ENCODE results near the gene KAZN. TPM values are rescaled to one million over a fixed set of nuclear protein-coding genes. Genes with fewer than 3 reads are reported as not detected.

KAZN gene
- polyA plus RNA-seq, 1 donor from 2014 or later = 20.6 TPM

GRCh38 chr1:15107911-15108310 lies 509.4 kb downstream of the KAZN start:
- no peak overlapping the region for H2AFZ ChIP-seq (ENCODE audit: low read depth, low read length)
- H3K9ac ChIP-seq (ENCODE audit: low read length) = no peak overlapping the region
- no peaks in the 10 kb centered on the region for H3K27me3 ChIP-seq (ENCODE audit: insufficient read depth, low read depth, low read length)
- H3K4me3 ChIP-seq (ENCODE audit: low read length) = no peak overlapping the region
- H3K36me3 ChIP-seq (ENCODE audit: insufficient read depth, low read length) = peaks cover 5% of the 10 kb centered on the region
- no peaks in the 10 kb centered on the region for H4K20me1 ChIP-seq (ENCODE audit: insufficient read depth)
- H3K9me3 ChIP-seq (ENCODE audit: low read length) = peaks cover 2% of the 10 kb centered on the region
- H3F3A ChIP-seq (ENCODE audit: insufficient read depth, low read length, poor library complexity, severe bottlenecking) = no peaks in the 10 kb centered on the region
- H3K27ac ChIP-seq (ENCODE audit: low read length) = no peak overlapping the region
- H3K79me2 ChIP-seq (replicated peaks; ENCODE audit: insufficient read depth, low read length) = no peaks in the 10 kb centered on the region
- TF ChIP-seq CTCF (IDR thresholded peaks at IDR 0.05; ENCODE audit: poor library complexity, severe bottlenecking) (no peak), EZH2 (IDR thresholded peaks at IDR 0.05; ENCODE audit: borderline replicate concordance, insufficient read depth, low read length, poor library complexity, severe bottlenecking) (no peak), SMC3 (conservative IDR thresholded peaks at IDR 0.05; ENCODE audit: poor library complexity) (no peak), MXI1 (conservative IDR thresholded peaks at IDR 0.05; ENCODE audit: poor library complexity, severe bottlenecking) (no peak), RAD21 (conservative IDR thresholded peaks at IDR 0.05) (no peak), EP300 (conservative IDR thresholded peaks at IDR 0.05; ENCODE audit: poor library complexity, severe bottlenecking) (no peak), TAF1 (IDR thresholded peaks at IDR 0.05; ENCODE audit: low read depth) (no peak), REST (IDR thresholded peaks at IDR 0.05; ENCODE audit: borderline replicate concordance) (no peak), POLR2AphosphoS5 (IDR thresholded peaks at IDR 0.05) (no peak)
- no peak overlapping the region for H3K4me2 ChIP-seq (ENCODE audit: low read length)
- H3K9me2 ChIP-seq (ENCODE audit: insufficient read depth, low read length) = no peaks in the 10 kb centered on the region

GRCh38 chr1:15110128-15110866 lies 511.8 kb downstream of the KAZN start:
- H3F3A ChIP-seq (ENCODE audit: insufficient read depth, low read length, poor library complexity, severe bottlenecking) = no peaks in the 10 kb centered on the region
- no peak overlapping the region for H3K4me2 ChIP-seq (ENCODE audit: low read length)
- no peaks in the 10 kb centered on the region for H3K79me2 ChIP-seq (replicated peaks; ENCODE audit: insufficient read depth, low read length)
- H2AFZ ChIP-seq (ENCODE audit: low read depth, low read length) = no peak overlapping the region
- no peak overlapping the region for H3K4me3 ChIP-seq (ENCODE audit: low read length)
- H4K20me1 ChIP-seq (ENCODE audit: insufficient read depth) = no peaks in the 10 kb centered on the region
- no peaks in the 10 kb centered on the region for H3K36me3 ChIP-seq (ENCODE audit: insufficient read depth, low read length)
- no peak overlapping the region for H3K9ac ChIP-seq (ENCODE audit: low read length)
- H3K27me3 ChIP-seq (ENCODE audit: insufficient read depth, low read depth, low read length) = no peaks in the 10 kb centered on the region
- H3K9me3 ChIP-seq (ENCODE audit: low read length) = no peaks in the 10 kb centered on the region
- TF ChIP-seq REST (IDR thresholded peaks at IDR 0.05; ENCODE audit: borderline replicate concordance) (no peak), EZH2 (IDR thresholded peaks at IDR 0.05; ENCODE audit: borderline replicate concordance, insufficient read depth, low read length, poor library complexity, severe bottlenecking) (no peak), CTCF (IDR thresholded peaks at IDR 0.05; ENCODE audit: poor library complexity, severe bottlenecking) (no peak), POLR2AphosphoS5 (IDR thresholded peaks at IDR 0.05) (no peak), EP300 (conservative IDR thresholded peaks at IDR 0.05; ENCODE audit: poor library complexity, severe bottlenecking) (no peak), TAF1 (IDR thresholded peaks at IDR 0.05; ENCODE audit: low read depth) (no peak), SMC3 (conservative IDR thresholded peaks at IDR 0.05; ENCODE audit: poor library complexity) (no peak), MXI1 (conservative IDR thresholded peaks at IDR 0.05; ENCODE audit: poor library complexity, severe bottlenecking) (no peak), RAD21 (conservative IDR thresholded peaks at IDR 0.05) (no peak)
- H3K27ac ChIP-seq (ENCODE audit: low read length) = no peak overlapping the region
- no peaks in the 10 kb centered on the region for H3K9me2 ChIP-seq (ENCODE audit: insufficient read depth, low read length)
